Esophagus squamous epithelium (tissue), 4 donors: ENCODE results near the gene PEX14.

Experiments used
- POLR2A ChIP-seq, 4 donors: fragments of 450-650 bp; IDR thresholded peaks; one replicate each; pipeline ENCODE4 v1.6.1; 2017; ENCODE audit warnings: antibody characterized with exemption in 4 of 4, mild to moderate bottlenecking in 4 of 4, moderate library complexity in 3 of 4
- TF ChIP-seq, protein P1 (sequence below), 6 experiments: fragments of 450-650 bp in 4 of 6; fragments of 200-600 bp in 2 of 6; sonication (generic) in 2 of 6; IDR thresholded peaks; one replicate each; pipeline ENCODE4 v1.5.1; 2016 to 2019; ENCODE audit warnings: antibody characterized with exemption in 6 of 6, mild to moderate bottlenecking in 4 of 6, moderate library complexity in 4 of 6

DNA sequence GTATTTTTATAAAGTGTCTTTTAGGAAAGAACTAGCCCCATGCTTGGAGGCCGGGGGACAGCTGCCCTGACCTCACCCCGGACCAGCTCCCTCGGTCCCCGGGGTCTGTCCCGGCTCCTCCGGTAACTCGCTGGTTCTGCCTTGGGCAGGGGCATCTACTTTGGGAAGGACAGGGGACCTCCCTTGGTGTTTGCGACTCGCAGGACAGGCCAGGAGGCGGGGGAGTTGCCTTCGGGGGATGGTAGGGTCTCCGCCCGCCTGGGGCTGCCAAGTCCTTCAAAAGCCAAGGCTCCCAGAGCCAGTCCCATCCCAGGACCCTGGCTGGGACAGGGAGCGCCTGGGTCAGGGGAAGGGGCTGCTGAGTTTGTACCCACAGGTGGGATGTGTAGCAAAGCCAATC is 157.9 kb downstream of the PEX14 start:
- TF ChIP-seq, protein P1, sequence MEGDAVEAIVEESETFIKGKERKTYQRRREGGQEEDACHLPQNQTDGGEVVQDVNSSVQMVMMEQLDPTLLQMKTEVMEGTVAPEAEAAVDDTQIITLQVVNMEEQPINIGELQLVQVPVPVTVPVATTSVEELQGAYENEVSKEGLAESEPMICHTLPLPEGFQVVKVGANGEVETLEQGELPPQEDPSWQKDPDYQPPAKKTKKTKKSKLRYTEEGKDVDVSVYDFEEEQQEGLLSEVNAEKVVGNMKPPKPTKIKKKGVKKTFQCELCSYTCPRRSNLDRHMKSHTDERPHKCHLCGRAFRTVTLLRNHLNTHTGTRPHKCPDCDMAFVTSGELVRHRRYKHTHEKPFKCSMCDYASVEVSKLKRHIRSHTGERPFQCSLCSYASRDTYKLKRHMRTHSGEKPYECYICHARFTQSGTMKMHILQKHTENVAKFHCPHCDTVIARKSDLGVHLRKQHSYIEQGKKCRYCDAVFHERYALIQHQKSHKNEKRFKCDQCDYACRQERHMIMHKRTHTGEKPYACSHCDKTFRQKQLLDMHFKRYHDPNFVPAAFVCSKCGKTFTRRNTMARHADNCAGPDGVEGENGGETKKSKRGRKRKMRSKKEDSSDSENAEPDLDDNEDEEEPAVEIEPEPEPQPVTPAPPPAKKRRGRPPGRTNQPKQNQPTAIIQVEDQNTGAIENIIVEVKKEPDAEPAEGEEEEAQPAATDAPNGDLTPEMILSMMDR (IDR thresholded peaks at IDR 0.05) = no peak
- TF ChIP-seq POLR2A (IDR thresholded peaks at IDR 0.05) = no peak
